GM18519 (cell line): ENCODE data around the gene RPS6KB2.

Experiments
- ATAC-seq: cut with Tn5 transposase; IDR thresholded peaks from one replicate; pipeline ENCODE4 v1.9.1; 2021; ENCODE audit warnings: mild to moderate bottlenecking, moderate library complexity; ENCODE audit not compliant: unreplicated experiment, low FRiP score

The RPS6KB2 gene

DNA sequence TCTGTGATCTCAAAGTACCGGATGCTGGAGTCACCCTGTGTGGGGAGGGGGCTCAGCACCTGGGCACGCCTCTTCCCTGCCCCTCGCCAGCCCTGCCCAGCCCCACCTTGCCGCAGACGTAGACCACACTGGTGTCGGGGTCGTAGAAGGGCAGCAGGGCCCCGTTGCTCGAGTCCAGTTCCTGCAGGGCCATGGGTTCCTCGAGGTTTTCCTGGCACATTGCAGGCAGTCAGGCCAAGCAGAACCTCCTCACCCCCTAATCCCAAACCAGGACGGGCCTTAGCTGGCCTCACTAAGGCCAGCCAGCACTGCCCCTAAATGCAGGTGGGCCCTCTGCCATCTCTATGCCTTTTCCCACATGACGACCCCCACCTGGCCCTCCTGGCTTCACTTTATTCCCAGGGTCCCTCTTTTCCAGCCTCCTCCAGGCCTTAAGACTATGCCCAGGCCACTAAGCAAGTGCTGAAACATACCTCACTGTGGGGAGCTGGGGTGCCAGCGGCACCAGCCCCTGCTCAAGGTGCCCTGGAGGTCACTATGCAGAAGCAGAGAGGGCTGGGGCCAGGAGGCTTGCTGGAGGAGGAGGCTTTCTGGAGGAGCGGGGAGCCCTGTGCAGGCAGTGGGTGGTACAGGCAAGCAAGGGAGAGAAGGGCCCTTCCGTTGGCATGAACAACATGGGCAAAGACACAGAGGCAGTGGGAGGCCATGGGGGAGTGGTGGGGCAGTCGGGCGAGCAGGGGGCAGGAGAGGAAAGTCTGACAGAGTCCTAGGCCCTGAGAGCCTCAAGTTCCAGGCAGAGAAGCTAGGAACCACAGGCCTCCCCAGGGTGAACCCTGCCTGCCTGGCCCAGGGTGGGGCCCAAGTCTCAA lies 12.2 kb downstream of the RPS6KB2 start:
- no peak for ATAC-seq

DNA sequence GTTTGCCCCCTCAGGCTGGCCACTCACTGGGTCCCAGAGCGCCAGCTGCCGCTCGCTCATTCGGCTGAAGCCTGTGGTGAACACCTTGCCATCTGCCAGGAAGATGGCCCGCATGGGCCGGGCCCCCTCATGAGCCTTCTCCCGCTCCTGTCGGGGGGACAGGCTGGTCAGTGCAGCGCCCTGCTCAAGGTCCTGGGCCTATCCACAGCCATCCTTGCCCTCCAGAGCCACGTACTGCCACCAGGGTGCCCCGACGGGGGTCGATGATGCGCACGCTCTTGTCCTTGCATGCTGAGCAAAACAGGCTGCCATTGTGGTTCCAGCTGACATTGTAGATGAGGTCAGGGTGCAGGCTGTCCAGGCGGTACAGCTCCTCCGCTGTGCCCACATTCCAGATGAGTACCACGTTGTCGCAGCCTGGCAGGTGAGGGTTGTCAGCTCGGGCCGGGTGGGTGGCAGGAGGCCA lies 12.8 kb downstream of the RPS6KB2 start:
- no peak for ATAC-seq

DNA sequence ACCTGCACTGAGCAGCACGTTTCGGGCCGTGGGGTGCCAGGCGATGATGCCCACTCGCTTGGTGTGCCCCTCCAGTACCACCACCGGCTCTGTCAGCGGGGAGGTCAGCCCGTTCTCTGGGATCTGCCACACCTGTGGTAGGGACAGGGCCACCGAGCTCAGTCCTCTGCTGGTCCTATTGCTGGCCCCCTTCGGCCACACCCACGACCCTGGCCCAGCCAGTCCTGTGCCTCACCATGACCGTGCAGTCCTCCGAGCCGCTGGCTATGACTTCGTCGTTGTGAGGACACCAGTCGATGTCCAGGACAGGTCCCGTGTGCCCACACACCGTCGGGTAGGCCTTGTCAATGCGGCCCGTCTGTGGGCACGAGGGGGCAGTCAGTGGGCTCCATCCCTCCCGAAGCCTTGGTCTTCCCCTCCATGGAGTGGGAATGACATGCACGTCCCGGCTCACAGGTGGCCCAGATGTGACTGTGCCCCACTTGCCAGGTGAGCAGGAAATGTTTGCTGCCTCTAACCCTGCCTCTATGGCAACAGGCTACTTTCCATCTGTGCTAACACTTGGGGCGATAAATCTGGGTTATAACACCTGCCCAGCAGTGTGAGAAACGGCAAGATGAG lies 13.5 kb downstream of the RPS6KB2 start:
- no peak for ATAC-seq

DNA sequence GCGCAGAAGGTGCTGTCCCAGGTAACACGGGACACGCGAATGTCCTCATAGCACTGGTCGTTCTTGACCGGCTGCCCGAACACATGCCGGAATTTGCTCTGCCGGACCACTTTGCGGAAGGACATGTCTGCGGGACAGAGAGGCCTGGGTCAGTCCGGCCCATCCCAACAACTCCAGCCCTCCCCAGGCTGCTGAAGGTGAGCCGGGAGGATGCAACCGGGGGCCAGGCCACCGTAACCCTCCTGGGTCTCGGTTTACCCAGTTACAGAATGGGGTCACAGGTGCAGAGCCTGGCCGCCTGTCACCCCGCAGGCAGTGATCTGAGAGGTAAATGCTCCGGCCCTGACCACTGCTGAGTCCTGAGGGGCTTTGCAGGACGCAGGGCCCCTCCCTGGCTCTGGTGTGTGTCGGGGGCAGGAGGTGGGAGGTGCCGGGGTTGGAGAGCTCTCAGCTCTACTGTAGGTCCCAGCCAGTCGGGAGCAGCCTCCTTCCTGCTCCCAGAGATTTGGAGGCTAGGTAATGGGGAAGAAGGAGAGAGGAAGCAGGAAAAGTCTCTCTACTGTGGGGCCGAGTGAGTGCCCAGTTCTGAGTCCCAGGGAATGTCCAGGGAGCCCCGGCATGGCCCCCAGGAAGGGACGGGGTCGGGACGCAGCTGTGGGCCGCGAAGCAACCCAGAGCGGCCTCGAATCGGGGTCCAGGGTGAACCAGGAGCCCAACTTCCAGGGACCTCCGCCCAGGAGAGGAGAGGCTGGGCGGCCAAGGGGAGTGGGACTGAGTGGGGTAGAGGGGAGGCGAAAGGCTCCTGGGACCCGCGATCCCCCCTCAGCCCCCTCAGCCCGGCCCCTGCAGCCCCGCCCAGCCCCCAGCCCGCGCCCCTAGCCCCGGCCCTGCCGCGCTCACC lies 14.5 kb downstream of the RPS6KB2 start:
- no peak for ATAC-seq

DNA sequence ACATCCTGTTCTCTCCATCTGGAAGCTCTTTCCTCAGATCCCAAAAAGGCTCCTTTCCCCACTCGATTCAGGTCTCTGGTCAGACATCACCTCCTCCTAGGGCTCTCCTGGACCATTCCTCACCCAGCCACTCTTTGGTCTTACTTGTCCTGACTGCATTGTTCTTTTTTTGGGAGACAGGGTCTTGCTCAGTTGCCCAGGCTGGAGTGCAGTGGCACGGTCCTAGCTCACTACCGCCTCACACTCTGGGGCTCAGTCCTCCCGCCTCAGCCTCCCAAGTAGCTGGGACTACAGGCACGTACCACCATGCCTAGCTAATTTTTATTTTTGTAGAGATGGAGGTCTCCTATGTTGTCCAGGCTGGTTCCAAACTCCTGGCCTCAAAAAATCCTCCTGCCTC lies 17.2 kb downstream of the RPS6KB2 start:
- no peak for ATAC-seq

DNA sequence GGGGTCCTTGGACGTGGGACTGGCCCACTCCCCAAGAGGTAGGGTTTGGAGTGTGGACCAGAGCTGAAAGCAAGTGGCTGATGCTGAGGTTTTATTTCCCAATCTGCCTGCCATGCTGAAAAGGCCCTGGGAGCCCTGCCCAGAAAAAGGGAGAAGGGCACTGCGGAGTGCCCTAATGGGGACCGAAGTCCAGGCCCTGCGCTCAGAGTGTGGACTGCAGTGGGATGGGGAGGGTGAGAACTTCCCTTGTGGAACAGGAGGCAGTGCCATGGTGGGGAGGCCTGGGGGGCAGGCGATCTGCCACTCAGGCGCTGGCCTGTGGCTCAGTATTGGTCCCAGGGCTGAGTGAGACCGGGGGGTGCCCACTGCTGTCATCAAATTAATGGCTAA lies 19.9 kb downstream of the RPS6KB2 start:
- no peak for ATAC-seq

DNA sequence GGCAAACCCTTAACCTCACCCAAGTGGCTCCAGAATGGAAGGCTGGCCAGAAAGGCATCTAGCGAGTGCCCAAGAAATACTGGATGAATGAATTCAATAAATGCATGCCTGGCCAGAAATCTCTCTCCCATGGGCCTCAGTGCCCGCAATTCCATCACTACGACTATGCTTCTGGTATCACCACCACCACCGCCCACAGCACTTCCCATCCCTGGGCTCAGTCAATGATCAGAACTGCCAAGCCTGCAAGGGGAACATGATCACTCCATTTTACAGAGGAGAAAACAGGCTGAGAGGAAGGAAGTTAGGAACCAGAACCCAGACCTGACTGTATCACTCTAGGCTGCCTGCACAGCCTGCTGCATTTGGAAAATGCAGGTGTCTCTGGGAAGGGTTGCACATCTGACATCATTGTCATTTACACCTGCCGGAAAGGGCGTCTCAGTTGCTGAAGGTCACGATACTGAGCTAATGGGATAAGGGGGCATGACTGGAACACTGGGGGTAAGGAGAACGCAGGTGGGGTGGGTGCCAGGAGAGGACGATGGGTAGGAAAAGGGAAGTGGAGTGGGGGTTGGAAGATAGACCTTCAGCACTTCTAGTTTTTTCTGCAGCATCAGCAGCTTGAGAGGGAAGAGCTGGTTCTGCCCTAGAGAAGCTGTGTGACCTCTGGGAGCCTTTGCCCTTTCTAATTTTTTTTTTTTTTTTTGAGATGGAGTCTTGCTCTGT lies 21.0 kb downstream of the RPS6KB2 start:
- ATAC-seq = no peak

DNA sequence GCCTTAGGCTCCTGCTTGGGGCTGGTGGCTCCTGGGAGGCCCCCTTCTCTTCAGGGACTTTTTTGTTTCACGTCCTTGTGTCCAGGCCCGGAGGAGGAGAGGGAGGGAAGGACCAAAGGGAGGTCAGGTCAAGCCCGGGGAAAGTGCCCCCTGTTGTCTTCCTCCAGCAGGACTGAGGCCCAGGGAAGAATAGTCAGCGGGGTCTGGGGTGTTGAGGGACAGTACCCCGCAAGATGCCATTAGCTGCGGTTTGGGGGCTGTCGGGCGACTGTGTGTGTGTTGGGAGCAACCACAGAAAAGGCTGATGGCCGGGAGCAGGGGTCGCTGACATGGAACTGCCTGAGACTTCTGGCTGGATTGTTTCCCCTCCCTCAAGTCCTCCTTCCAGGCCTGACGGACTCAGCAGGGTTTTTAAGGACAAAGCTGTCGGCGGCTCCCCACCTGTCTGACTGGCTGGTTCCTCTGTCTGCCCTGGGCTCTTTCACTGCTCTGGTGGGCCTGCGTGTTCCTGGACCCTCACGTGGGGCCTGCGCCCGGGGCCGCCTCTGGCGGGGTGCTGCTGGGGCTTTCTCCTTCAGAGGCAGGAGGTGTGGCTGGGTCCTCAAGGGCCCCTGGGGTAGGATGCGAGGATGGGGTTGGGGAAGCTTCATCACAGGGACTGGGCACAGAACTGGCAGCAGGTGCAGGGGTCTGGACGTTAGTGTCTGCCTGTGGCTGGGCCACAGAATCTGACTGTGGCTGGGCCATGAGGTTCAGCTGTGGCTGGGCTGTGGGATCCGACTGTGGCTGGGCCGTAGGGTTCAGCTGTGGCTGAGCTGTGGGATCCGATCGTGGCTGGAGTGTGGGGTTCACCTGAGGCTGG lies 22.7 kb downstream of the RPS6KB2 start:
- no peak for ATAC-seq

DNA sequence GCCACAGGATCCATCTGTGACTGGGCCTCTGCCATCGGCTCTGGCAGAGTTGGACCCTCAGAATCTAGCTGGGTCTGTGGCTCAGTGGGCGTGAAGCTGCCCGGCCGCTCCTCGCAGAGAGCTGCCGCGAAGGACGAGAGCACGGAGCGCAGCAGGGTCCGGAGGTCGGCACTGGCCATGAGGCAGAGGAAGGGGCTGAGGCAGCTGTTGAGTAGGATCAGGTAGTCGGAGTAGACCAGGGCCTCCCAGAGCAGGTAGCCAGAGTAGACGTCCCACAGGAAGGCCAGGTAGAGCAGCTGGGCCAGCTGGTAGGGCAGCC lies 23.3 kb downstream of the RPS6KB2 start:
- no peak for ATAC-seq

DNA sequence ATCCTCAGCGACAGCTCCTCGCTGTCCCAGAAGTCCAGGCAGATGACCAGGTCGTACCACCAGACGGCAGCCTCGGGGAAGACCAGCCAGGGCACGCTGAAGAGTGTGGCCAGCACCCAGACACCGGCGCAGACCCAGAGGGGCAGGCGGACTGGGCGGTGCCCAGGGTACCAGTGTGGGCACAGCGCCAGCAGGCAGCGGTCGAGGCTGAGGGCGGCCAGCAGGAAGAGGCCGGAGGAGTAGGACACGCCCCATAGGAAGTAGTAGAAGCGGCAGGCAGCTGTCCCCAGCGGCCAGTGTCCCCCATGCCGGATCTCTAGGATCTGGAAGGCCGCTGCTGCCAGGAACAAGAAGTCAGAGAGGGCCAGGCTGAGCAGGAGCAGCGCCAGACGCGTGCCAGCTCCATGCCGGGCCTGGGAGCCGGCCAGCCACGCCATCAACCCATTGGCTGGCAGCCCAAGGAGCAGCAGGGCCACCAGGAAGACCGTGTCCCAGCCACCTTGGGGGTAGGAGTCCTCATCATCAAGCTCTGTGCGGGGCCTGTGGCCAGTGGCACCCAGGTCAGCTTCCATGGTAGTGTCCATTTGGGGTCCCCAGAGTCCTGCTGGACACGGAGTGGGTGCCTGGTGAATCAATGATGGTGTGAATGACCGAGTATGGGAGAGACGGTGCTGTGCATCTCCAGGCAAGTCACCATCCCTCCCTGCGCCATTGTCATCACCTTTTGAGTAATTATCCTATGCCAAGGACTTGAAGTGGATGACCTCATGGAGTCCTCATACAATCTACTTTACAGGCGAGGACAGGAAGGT lies 24.1 kb downstream of the RPS6KB2 start, which contains the start of gene GPR152:
TSS of gene GPR152 (minus strand) at position 589 of the 812 bp plus-strand sequence. CDS start at position 584, 5 bp downstream.
- no peak for ATAC-seq

DNA sequence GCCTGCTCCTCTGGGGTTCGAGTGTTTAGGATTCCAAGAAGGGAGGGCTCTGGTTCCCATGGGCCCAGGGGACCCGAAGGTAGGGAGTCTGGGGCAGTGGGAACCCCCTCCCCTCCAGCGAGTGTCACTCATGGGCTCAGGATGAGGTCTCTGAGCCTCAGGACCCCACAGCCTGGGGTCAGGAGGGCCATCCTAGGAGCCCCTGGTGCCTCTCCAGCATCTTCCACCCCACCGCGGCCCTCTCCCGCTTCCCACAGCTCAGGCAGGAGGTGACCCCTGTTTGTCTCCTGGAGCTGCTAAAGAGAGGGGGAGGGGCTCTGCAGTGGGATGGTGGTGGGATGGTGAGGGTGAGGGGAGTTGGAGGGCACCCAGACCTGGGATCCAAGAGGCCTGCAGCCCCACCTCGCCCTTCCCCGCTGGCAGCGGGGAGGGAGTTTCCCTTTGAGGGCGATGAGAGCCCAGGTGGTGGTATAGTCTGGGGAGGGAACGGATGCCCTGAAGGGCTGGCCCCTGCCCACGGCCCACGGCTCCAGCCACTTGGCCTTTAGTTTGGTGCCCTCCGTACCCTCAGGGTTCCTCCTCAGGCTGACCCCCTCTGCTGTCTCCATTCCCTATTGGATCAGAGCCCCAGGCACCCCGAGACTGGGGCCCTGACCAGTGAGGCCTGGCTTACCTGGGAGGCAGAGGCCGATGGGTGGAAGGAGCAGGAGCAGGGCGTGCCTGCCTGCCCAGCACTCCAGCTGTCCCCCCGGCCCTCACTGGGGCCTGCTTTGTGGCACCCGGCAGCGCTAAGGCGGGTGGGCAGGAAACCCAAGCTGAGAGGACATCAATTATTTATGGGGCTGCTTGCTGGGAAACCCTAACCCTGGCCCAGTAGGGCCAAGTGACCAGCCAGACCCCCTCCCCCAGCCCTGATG lies 25.8 kb downstream of the RPS6KB2 start:
- no peak for ATAC-seq

DNA sequence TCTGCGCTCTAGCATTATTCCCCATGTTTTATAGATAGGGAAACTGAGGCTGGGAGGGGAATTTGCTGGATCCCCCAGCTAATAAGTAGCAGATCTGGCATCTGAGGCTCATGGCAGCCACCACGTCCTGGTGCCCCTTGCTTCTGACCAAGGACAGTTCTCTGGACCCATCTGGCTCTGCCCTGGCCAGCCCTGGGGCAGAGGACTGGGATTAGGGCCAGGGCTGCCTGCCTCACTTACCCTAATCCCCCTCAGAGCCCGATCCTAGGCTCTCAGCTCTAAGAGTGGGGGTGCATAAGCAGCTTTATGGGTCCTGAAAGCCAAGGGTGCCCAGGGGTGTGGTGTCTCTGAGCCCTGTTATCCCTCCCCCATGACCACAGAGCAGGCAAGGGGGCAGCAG lies 26.8 kb downstream of the RPS6KB2 start, which contains the start of gene CABP4:
TSS of gene CABP4 (plus strand) at position 301 of the 400 bp plus-strand sequence. CDS start at position 371, 70 bp downstream.
- ATAC-seq = no peak

DNA sequence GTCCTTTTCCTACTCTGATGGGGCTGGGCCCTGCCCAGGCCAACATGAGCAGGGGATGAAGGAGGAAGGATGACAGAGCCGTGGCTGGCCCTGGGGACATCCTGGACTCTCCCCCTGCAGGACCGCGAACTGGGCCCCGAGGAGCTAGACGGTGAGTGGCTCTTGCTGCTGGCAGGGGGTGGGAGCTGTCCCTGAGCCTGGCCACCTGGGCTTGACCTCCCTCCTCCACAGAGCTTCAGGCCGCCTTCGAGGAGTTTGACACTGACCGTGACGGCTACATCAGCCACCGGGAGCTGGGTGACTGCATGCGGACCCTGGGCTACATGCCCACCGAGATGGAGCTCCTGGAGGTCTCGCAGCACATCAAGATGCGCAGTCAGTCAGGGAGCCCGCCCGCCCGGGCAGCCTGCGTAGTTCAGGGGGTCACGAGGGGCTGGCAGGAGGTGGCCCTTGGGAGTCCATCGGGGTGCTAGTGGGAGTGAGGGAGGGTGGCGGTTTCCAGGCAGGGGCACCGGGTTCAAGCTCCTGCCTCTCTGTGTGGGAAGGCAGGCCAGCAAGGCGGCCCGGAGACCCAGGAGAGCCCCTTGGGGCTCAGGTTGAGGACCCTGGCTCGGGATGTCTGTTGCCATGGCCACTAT lies 27.9 kb downstream of the RPS6KB2 start:
- ATAC-seq = no peak

DNA sequence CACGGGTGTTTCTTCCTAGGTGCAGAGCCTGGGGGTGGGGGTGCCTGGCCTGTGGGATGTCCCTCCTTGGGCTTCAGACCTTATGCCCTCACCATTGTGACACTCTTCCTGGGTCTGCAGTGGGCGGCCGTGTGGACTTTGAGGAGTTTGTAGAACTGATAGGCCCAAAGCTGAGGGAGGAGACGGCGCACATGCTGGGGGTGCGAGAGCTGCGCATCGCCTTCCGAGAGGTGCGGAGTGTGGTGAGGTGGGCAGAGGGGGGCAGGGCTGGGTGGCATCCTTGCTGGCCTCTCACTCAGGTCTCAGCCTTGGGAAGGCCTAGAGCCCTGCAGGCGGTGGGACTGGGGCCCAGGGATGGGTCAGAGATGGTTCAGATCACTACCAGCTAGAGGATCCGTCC lies 29.2 kb downstream of the RPS6KB2 start:
- no peak for ATAC-seq

DNA sequence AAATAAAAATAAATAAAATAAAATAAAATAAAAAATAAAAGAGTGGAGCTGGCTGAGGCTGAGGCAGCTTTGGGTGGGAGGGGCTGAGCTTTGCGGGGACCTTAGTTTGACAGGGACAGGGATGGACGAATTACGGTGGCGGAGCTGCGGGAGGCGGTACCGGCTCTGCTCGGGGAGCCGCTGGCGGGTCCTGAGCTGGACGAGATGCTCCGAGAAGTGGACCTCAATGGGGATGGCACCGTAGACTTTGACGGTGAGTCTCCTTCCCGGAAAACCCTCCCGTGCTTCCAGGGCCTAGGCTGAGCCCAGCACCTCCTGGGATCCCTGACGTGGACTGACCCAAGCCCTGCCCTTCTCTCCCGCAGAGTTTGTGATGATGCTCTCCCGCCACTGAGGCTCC lies 30.0 kb downstream of the RPS6KB2 start:
- ATAC-seq = no peak

DNA sequence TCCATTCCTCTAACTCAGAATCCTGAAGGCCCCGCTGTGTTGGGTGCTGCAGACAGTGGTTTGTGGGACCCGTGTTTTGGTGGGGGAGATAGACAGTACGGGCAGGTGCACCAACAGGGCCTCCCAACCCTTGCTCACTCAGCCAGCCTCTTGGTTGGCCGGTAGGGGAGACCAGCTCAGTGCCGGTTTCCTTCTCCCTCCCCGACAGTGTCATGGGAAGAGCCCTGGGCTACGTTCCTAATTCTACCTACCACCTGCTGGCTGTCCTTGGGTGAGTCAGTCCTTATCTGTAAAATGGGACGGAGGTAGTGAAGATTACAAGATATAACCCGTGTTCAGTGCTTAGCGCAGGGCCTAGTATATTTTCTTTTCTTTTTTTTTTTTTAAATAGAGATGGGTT lies 34.9 kb downstream of the RPS6KB2 start:
- ATAC-seq = no peak
